Ovary (tissue), 9 donors: ENCODE data around the gene TNFRSF1A. TPM values are rescaled to one million over a fixed set of nuclear protein-coding genes. Genes with fewer than 3 reads are reported as not detected.

Source experiments
- DNase-seq, 5 donors: peaks; one replicate each; pipeline ENCODE4 v3.0.0-alpha.2; 2019 to 2020
- H3K27ac ChIP-seq, 2 donors: fragments of 200-600 bp; one replicate each; pipeline versions ENCODE4 v1.5.1 to v1.8.0; 2019 to 2022
- H3K27me3 ChIP-seq: fragments of 200-600 bp; one replicate; pipeline ENCODE4 v1.8.0; 2022
- H3K36me3 ChIP-seq: fragments of 200-600 bp; sonication (generic); one replicate; pipeline ENCODE4 v1.5.1; 2019
- H3K4me1 ChIP-seq: one replicate; pipeline ENCODE4 v1.8.1; 2013; ENCODE audit warnings: mild to moderate bottlenecking, moderate library complexity; ENCODE audit not compliant: insufficient read depth
- H3K4me3 ChIP-seq: fragments of 200-600 bp; sonication (generic); one replicate; pipeline ENCODE4 v1.5.1; 2017
- H3K9me3 ChIP-seq, 2 donors: fragments of 200-600 bp in 1 of 2; sonication (generic) in 1 of 2; one replicate each; pipeline versions ENCODE4 v1.5.1 to v1.8.1; 2013 to 2019; ENCODE audit warnings: mild to moderate bottlenecking in 1 of 2, moderate library complexity in 1 of 2
- CTCF ChIP-seq, 3 donors: fragments of 450-650 bp in 2 of 3; fragments of 200-600 bp in 1 of 3; IDR thresholded peaks; one replicate each; pipeline versions ENCODE4 v1.5.1 to v1.8.0; 2016 to 2022; ENCODE audit warnings: antibody characterized with exemption in 3 of 3, mild to moderate bottlenecking in 1 of 3
- EP300 ChIP-seq: sonication (generic); formaldehyde crosslinking; IDR thresholded peaks from one replicate; pipeline ENCODE4 v1.6.1; 2017; ENCODE audit warnings: antibody characterized with exemption
- POLR2A ChIP-seq: fragments of 450-650 bp; IDR thresholded peaks from one replicate; pipeline ENCODE4 v1.6.1; 2017; ENCODE audit warnings: antibody characterized with exemption, mild to moderate bottlenecking, moderate library complexity
- WGBS, 3 donors: extraction: QIAGEN DNeasy Blood & Tissue Kit in 1 of 3; methylation state at CpG; one replicate each; pipeline versions ENCODE4 v1.1.5 to v1.1.7; 2013 to 2017; 5-methylcytosine and 5-hydroxymethylcytosine counted together
- intact Hi-C, 4 donors: fragments of 100-400 bp; cut with DNase I; formaldehyde crosslinking; loops; one replicate each; pipeline versions ENCODE4 v1.11.0 to v1.15.1; 2022 to 2023
- polyA plus RNA-seq, 2 donors: library from polyadenylated mRNA; stranded (reverse); fragments of 200-250 nt in 1 of 2; fragments of 350-450 nt in 1 of 2; fragmentation: Illumina TruSeq in 1 of 2; extraction: RNeasy Lipid Tissue Mini Kit (QIAGEN cat#74804) in 1 of 2; gene quantifications; one replicate each; pipeline ENCODE4 v1.2.3, GENCODE V29; 2013 to 2014
- total RNA-seq, 7 donors: library from RNA; depleted of rRNA in 2 of 7; stranded (reverse); fragments of >200 nt in 2 of 7; fragmentation: NEBNext Ultra II Directional in 3 of 7; extraction: Animal tissue kit (Norgen Biotek cat#: 25700) in 3 of 7; gene quantifications; one replicate each; pipeline versions ENCODE4 v1.1.0 to v1.2.4, GENCODE V29; 2016 to 2023
- donor health status: DM: no; HTN: no; CAD: no; lungs with moderate emphysema.
- donor health status: DM: no; HTN: no; CAD: no.
- donor health status: Bipolar disorder and iron deficiency.
- donor health status: DM: yes; HTN: yes; CAD: no.
- donor health status: DM: no; HTN: no; CAD: no.
- donor health status: DM: yes; HTN: yes; CAD: no.

Gene TNFRSF1A
- total and polyA plus RNA-seq, 9 donors = 92.8 to 274 (median 179) TPM

- Histone ChIP-seq H3K4me3 (no peak overlapping the region), H3K4me1 (peaks cover 21% of the 10 kb centered on the region), H3K9me3 (no peaks in the 10 kb centered on the region), H3K27me3 (no peaks in the 10 kb centered on the region), H3K36me3 (no peaks in the 10 kb centered on the region), H3K27ac (no peak overlapping the region)
- WGBS, 3 donors = 72 to 84% (median 83%) methylated on average over 9 of the region's 9 CpGs
- TF ChIP-seq EP300 = no peak
- DNase-seq = no peak
- intact Hi-C loops = loop anchor here in 1 of 4 donors (5.0 kb wide), 1 partner anchor 204 kb away; no protein-coding TSS in a partner anchor
Measured at GRCh38 chr12:6333029-6333428, 8.8 kb downstream of the TNFRSF1A start.

GRCh38 chr12:6332459-6332858, 9.4 kb downstream of the TNFRSF1A start:
- H3K4me1 ChIP-seq = peaks cover 19% of the 10 kb centered on the region
- H3K9me3 ChIP-seq = no peaks in the 10 kb centered on the region
- no peak overlapping the region for H3K4me3 ChIP-seq
- DNase-seq = no peak
- intact Hi-C loops = loop anchor here in 1 of 4 donors (5.0 kb wide), 1 partner anchor 205 kb away; no protein-coding TSS in a partner anchor
- WGBS, 3 donors = 82 to 85% (median 84%) methylated on average over 4 of the region's 4 CpGs
- no peak for TF ChIP-seq EP300
- no peaks in the 10 kb centered on the region for H3K36me3 ChIP-seq
- H3K27ac ChIP-seq = no peak overlapping the region
- no peaks in the 10 kb centered on the region for H3K27me3 ChIP-seq

- H3K4me3 ChIP-seq = no peak overlapping the region
- H3K4me1 ChIP-seq = peaks cover 20% of the 10 kb centered on the region
- intact Hi-C loops = loop anchor here in 1 of 4 donors (5.0 kb wide), 1 partner anchor 206 kb away; no protein-coding TSS in a partner anchor
- no peak for DNase-seq
- no peaks in the 10 kb centered on the region for H3K27me3 ChIP-seq
- WGBS, 3 donors = 26 to 42% (median 34%) methylated on average over 4 of the region's 4 CpGs
- no peak for TF ChIP-seq POLR2A
- no peak for TF ChIP-seq CTCF (IDR thresholded peaks at IDR 0.05)
- no peak for TF ChIP-seq EP300
- H3K36me3 ChIP-seq = no peaks in the 10 kb centered on the region
- no peaks in the 10 kb centered on the region for H3K9me3 ChIP-seq
- H3K27ac ChIP-seq = no peak overlapping the region
Measured at GRCh38 chr12:6330999-6331714, 10.7 kb downstream of the TNFRSF1A start.

- H3K27ac ChIP-seq = peak overlapping the region in 1 of 2 donors; percentile 42
- H3K27me3 ChIP-seq = no peaks in the 10 kb centered on the region
- H3K9me3 ChIP-seq = no peaks in the 10 kb centered on the region
- H3K4me3 ChIP-seq = no peak overlapping the region
- DNase-seq = no peak
- TF ChIP-seq POLR2A (no peak), EP300 (no peak), CTCF (IDR thresholded peaks at IDR 0.05) (no peak)
- no peaks in the 10 kb centered on the region for H3K36me3 ChIP-seq
- H3K4me1 ChIP-seq = peaks cover 19% of the 10 kb centered on the region
- intact Hi-C loops = loop anchor here in 1 of 4 donors (5.0 kb wide), 1 partner anchor 207 kb away; no protein-coding TSS in a partner anchor
- 75 to 93% (median 81%) methylated on average over 5 of the region's 5 CpGs for WGBS, 3 donors
Measured at GRCh38 chr12:6330192-6330591, 11.7 kb downstream of the TNFRSF1A start.

- TF ChIP-seq CTCF (IDR thresholded peaks at IDR 0.05) = no peak
- TF ChIP-seq POLR2A = no peak
- no peak for TF ChIP-seq EP300
- H3K9me3 ChIP-seq = no peaks in the 10 kb centered on the region
- H3K27me3 ChIP-seq = no peaks in the 10 kb centered on the region
- intact Hi-C loops = loop anchor here (5.0 to 10.0 kb wide), 5 partner anchors 48 to 208 kb away; partner anchors contain the start of genes GAPDH (in 1 of the 4) and SCNN1A (in 1 of the 4)
- no peaks in the 10 kb centered on the region for H3K36me3 ChIP-seq
- H3K4me3 ChIP-seq = no peak overlapping the region
- no peak for DNase-seq
- no peak overlapping the region for H3K27ac ChIP-seq
- peaks cover 15% of the 10 kb centered on the region for H3K4me1 ChIP-seq
- WGBS, 3 donors = 68 to 74% (median 73%) methylated on average over 15 of the region's 15 CpGs
Measured at GRCh38 chr12:6329703-6330064, 12.2 kb downstream of the TNFRSF1A start.
